Glomerular visceral epithelial cell (primary cell): ENCODE data around the gene KIF26B.

Experiments used
- DNase-seq: peaks from one replicate; pipeline ENCODE4 v3.0.0-alpha.2; 2016; ENCODE audit errors: extremely low spot score

Gene KIF26B

DNA sequence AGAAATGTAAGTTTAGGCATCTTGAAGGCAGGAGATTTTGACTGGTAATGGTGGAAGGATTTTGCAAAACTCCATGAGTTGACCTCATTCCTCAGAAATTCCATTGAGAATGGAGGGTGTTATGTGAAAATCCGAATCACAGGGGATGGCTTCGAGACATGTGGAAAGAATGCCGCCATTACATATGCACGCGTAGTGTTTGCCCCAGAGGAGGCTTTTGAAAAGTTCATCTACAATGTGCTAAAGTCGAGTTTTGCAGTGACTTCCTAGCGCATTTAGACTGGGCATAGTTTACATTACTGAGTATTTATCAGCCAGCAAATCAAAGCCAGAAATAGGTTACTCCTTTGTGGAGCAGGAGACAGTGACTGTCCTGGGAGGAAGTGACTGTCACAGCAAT, 307.4 kb downstream of the KIF26B start:
- no peak for DNase-seq

- no peak for DNase-seq
Observed at GRCh38 chr1:245463392-245464165, 308.8 kb downstream of the KIF26B start.

- DNase-seq = no peak
Observed at GRCh38 chr1:245464290-245464689, 309.5 kb downstream of the KIF26B start.

GRCh38 chr1:245465666-245466065, 310.9 kb downstream of the KIF26B start:
- DNase-seq = no peak

GRCh38 chr1:245466261-245466660, 311.5 kb downstream of the KIF26B start:
- no peak for DNase-seq

DNA sequence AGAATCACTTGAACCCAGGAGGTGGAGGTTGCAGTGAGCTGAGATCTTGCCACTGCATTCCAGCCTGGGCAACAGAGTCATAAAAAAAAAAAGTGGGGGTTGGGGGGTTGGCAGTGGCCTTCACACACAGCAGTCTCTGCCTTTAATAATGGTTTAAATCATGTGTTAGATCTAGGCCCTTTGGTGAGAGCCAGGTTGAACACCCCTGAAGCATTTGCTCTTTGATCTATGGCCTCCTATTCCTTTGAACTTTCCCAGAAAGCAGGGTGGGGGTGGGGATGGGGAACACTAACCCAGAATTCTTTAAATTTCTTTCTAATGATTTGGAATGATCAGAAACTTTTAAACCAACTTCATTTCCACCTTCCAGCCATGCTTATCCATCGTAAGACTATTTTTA, 313.0 kb downstream of the KIF26B start:
- no peak for DNase-seq

DNA sequence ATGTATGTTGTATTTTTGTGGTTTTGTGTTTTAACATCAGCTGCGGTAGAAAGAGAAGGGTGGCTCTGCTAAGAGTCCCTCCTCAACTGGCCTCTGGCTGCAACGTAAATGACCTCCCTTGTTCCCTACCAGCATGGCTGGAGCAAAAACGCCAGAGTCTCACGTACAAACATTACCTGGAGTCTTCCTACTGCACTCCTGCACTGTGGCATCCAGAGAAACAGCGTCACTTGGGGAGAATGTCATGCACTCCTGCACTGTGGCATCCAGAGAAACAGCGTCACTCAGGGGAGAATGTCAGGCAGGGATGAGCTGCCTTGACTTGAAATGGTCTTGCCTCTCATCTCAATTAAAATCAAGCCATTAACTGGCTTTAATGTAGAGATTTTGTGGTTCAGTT, 314.2 kb downstream of the KIF26B start:
- no peak for DNase-seq

GRCh38 chr1:245469734-245470133, 314.9 kb downstream of the KIF26B start:
- no peak for DNase-seq

DNA sequence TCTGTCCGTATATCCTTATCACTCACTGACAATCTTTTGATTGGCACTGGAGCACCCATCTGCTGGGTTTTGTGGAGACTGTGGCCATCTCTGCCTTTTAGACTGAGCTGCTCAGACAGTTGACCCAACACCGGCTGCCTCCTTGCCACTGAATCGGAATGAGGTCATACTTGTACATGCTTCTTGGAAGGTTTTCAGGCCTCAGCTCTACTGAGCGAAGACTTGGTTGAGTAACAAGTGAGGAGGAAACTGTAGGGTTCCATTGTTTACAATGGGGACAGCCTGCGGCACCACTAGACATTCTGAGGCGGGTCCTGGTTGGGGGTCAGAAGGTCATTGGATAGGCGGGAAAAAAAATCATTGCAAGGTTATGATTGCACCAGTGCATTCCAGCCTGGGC, 320.3 kb downstream of the KIF26B start:
- DNase-seq = peak; percentile 31

DNA sequence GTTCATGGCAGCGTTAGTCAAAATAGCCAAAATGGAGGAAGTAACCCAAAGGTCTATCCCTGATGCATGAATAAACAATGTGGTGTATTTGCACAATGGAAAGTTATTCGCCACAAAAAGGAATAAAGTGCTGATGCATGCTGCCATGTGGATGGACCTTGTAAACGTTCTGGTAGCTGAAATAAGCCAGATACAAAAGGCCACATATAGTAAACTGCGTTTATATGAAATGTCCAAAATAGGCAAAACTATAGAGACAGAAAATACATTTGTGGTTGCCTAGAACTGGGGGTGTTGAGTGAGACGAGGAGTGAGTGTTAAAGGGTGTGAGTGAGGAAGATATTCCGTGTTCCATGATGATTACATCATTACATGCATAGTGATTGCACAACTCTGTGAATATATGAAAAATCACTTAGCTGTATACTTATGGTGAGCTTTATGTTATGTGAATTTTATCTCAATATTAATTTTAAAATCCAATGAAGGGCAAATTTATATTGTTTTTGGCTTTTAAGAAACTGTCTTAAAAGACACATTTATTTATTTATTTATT, 321.3 kb downstream of the KIF26B start:
- no peak for DNase-seq

GRCh38 chr1:245477941-245478340, 323.2 kb downstream of the KIF26B start:
- no peak for DNase-seq

DNA sequence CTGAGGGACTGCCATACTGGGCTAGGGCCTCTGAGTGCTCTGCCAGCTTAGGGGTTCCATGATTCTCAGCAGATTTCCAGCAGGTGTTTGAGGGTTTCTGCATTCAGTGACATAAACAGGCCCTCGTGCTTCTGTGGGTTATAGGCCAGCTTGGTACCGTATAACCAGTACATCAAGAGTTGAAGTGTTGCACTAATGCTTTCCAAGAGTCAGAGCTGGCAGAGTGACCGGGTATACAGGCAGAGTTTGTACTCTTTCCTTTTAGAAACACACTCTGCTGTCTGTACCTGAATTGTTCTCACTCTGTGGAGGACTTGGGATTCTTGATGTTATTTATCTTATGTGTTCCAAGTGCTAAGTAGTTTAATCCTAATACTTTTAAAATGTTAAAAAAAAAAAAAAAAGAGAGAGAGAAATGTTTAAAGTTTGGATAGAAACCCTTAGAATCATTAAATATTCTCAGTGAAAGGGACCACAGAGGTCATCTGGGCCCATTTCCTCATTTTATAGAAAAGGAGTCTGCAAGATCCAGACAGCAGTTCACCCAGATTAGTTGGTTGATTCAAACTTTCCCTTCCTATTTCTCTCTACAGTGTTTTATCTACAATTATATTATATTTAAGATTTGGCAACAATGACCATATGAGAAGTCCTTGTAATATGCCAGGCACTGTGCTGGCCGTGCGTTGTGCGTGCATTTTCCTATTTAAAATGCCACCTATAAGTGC, 325.8 kb downstream of the KIF26B start:
- no peak for DNase-seq

DNA sequence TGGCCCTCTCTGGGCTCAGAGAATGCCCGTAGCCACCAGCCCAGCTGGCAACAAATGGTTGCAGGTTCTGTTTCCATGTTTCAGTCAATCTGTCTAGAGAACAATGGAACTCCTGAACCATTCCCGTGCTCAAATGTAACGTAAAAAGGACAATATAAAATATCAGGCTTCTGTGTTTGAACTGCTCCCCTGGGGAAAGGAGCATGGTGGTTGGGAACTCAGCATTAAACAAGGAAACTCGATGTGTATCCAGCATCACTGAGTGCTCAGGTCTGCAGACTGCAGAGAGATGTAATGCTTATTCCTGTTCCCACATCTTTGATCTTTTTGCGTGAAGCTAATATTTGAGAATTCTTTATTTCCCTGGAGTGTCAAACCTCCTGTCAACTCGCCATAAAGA, 326.5 kb downstream of the KIF26B start:
- DNase-seq = no peak

DNA sequence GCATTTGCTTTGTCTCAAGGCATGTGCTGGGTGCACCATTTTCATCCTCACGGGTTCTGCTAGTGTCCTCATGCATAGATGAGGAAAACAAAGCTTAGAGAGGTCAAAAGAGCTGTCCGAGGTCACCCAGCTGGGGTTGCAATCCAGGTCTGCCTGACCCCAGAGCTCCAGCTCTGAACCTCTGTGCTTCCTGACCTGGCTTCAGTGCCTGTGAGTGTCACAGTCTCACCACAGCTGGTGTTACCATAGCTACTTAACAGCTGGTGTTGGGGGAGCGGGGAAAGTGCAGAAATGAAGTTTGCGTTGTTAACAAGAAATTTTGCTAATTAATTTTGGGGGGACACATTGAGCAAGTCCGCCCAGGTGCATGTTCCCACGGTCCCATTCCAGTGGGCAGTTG, 328.5 kb downstream of the KIF26B start:
- DNase-seq = no peak

DNA sequence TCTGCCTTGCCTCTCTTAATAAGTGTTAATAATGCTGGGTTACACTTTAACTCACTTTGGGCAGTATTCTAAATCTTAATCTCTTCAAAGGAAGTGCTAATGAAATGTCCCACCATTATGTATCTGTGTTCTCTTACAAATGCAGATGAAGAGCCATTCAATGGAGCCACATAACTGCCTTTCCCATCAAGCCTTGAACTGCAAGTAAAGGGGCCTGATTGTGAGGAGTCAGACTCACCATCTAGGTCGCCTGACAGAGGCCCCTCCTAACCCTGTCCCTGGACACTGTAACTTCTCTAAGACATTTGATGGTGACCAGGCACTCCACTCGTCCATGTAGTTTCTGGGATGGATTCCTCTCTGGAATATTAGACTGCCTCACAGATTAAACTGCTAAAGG, 329.4 kb downstream of the KIF26B start:
- no peak for DNase-seq

GRCh38 chr1:245485996-245486395, 331.2 kb downstream of the KIF26B start:
- no peak for DNase-seq

- no peak for DNase-seq
Observed at GRCh38 chr1:245486775-245487470, 332.1 kb downstream of the KIF26B start.

DNA sequence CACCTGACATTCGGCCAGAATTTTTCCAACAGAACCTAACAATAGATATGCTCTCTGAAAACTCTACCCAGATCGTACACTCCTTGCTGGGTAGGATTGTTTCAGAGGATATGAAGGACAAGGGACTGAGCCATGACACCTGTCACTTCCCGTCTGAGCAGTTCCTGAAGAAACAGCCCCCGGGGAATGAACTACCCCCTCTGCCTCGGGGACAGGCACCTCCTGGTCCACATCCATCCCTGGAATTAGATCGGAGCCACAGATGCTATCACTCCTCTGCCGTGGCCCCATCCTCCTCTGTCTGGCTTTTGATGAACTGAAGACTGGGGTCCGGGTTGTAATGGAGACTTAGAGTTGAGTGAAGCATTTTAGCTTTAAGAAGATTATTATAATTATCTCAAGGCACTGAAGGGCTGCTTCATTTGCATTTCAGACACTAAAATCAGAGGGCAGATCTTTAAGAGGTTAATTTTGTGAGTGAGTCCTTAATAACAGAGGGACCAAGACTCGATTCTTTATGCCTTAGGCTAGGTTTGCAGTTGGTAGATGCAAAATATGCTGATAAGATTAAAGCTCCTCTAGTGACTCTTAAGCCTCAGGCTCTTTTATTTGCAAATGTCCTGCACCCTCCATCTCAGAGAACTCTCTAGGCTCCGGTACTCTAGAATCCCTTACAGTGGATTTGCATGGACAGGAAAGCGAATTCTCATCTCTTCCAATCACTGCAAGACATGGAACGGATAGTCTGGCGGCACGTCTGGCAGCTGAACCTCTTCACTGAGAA, 333.8 kb downstream of the KIF26B start:
- DNase-seq = no peak

- DNase-seq = no peak
Observed at GRCh38 chr1:245489838-245490237, 335.1 kb downstream of the KIF26B start.

- DNase-seq = no peak
Observed at GRCh38 chr1:245493029-245493428, 338.2 kb downstream of the KIF26B start.

DNA sequence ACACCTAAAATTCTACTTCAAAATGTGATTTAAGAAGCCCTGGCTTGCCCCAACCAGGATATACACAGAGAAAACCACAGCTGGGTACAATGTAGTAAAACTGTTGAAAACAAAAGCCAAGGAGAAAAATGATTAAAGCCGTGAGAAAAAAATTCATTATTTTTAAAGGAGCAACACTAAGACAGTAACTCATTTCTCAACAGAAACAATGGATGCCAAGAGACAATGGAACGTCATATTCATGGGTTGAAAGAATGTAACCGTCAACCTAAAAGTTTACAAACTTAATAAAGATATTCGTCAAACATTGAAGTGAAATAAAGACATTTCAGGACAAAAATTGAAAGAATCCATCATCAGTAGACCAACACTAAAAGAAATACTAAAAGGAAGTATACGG, 340.9 kb downstream of the KIF26B start:
- no peak for DNase-seq

DNA sequence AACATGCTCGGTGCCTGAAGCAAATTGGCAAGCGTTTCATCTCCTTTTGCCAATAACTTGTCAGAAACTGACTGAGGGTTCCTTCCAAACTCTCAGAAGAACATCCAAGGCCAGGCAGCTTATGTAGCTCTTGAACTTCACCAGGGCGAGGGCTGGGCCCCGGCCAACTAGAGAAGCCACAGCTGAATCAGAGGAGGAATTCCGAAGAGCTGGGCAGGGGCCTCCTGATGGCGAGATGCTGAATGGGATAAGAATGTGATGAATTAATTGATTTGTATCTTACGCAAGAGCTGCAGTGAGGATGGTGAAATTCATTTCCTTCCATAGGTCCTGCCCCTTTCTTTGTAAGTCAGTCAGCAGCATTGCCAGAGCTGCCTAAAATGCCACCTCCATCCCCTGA, 345.8 kb downstream of the KIF26B start:
- DNase-seq = peak; percentile 62
